GM23338 (cell line): Measurements from ENCODE around the gene KIR2DL1.
"Not testable (repeated sequence)": the region's sequence is repeated elsewhere in the genome, so short reads cannot be mapped to it uniquely, and the experiment has no call there.

ENCODE experiments used
- CREB1 ChIP-seq: fragments of 250-450 bp; sonication (Bioruptor Pico); IDR thresholded peaks from 2 replicates; pipeline ENCODE4 v1.5.0; 2020; ENCODE audit warnings: low read depth, mild to moderate bottlenecking, moderate library complexity
- CTCF ChIP-seq, 2 experiments: fragments of 200-600 bp in 1 of 2; sonication (generic) in 1 of 2; conservative IDR thresholded peaks; 2 replicates each; pipeline versions ENCODE4 v1.5.1 to v1.6.1; 2016 to 2017; ENCODE audit warnings: antibody characterized with exemption in 2 of 2, low read depth in 2 of 2, mild to moderate bottlenecking in 2 of 2, moderate library complexity in 1 of 2
- ETS1 ChIP-seq: IDR thresholded peaks from 2 replicates; pipeline ENCODE4 v1.6.1; 2016; ENCODE audit warnings: antibody characterized with exemption
- EZH2 ChIP-seq: fragments of 200-600 bp; sonication (generic); IDR thresholded peaks from one replicate; pipeline ENCODE4 v1.8.0; 2017; ENCODE audit warnings: antibody characterized with exemption, mild to moderate bottlenecking, low read depth; ENCODE audit not compliant: unreplicated experiment
- EZH2phosphoT487 ChIP-seq: fragments of 200-600 bp; sonication (generic); IDR thresholded peaks from one replicate; pipeline ENCODE4 v1.8.1; 2018; ENCODE audit warnings: antibody characterized with exemption; ENCODE audit not compliant: unreplicated experiment
- JUNB ChIP-seq: IDR thresholded peaks from one replicate; pipeline ENCODE4 v1.6.1; 2016; ENCODE audit warnings: antibody characterized with exemption; ENCODE audit not compliant: unreplicated experiment
- NANOG ChIP-seq: IDR thresholded peaks from 2 replicates; pipeline ENCODE4 v1.6.1; 2016; ENCODE audit warnings: antibody characterized with exemption, borderline replicate concordance
- POLR2AphosphoS5 ChIP-seq: IDR thresholded peaks from 2 replicates; pipeline ENCODE4 v1.6.1; 2016; ENCODE audit warnings: antibody characterized with exemption, low read depth
- STAT1 ChIP-seq: IDR thresholded peaks from one replicate; pipeline ENCODE4 v1.6.1; 2016; ENCODE audit warnings: antibody characterized with exemption; ENCODE audit not compliant: unreplicated experiment
- ZNF114 ChIP-seq: fragments of 250-450 bp; sonication (Bioruptor Pico); IDR thresholded peaks from 2 replicates; pipeline ENCODE4 v1.5.0; 2020; ENCODE audit warnings: mild to moderate bottlenecking, moderate library complexity
- ZNF331 ChIP-seq: fragments of 250-450 bp; sonication (Bioruptor Pico); IDR thresholded peaks from 2 replicates; pipeline ENCODE4 v1.5.0; 2020; ENCODE audit warnings: low read depth, mild to moderate bottlenecking, moderate library complexity
- TF ChIP-seq, protein P1 (sequence below): IDR thresholded peaks from one replicate; pipeline ENCODE4 v1.6.1; 2018; ENCODE audit warnings: antibody characterized with exemption; ENCODE audit not compliant: unreplicated experiment
- TF ChIP-seq, protein P2 (sequence below): fragments of 250-450 bp; sonication (Bioruptor Pico); IDR thresholded peaks from 2 replicates; pipeline ENCODE4 v1.5.0; 2020; ENCODE audit warnings: mild to moderate bottlenecking, moderate library complexity

GRCh38 chr19:54741950-54742349 is 27.6 kb upstream of the KIR2DL1 start:
- TF ChIP-seq CTCF (conservative IDR thresholded peaks at IDR 0.05; ENCODE audit: low read depth in 2 of 2); POLR2AphosphoS5; JUNB; EZH2; STAT1; NANOG; EZH2phosphoT487; ETS1; CREB1; ZNF331 (CRISPR knock-in tag); ZNF114 (CRISPR knock-in tag): not testable (repeated sequence)
- TF ChIP-seq, protein P1, sequence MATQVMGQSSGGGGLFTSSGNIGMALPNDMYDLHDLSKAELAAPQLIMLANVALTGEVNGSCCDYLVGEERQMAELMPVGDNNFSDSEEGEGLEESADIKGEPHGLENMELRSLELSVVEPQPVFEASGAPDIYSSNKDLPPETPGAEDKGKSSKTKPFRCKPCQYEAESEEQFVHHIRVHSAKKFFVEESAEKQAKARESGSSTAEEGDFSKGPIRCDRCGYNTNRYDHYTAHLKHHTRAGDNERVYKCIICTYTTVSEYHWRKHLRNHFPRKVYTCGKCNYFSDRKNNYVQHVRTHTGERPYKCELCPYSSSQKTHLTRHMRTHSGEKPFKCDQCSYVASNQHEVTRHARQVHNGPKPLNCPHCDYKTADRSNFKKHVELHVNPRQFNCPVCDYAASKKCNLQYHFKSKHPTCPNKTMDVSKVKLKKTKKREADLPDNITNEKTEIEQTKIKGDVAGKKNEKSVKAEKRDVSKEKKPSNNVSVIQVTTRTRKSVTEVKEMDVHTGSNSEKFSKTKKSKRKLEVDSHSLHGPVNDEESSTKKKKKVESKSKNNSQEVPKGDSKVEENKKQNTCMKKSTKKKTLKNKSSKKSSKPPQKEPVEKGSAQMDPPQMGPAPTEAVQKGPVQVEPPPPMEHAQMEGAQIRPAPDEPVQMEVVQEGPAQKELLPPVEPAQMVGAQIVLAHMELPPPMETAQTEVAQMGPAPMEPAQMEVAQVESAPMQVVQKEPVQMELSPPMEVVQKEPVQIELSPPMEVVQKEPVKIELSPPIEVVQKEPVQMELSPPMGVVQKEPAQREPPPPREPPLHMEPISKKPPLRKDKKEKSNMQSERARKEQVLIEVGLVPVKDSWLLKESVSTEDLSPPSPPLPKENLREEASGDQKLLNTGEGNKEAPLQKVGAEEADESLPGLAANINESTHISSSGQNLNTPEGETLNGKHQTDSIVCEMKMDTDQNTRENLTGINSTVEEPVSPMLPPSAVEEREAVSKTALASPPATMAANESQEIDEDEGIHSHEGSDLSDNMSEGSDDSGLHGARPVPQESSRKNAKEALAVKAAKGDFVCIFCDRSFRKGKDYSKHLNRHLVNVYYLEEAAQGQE = not testable (repeated sequence)
- TF ChIP-seq, protein P2, sequence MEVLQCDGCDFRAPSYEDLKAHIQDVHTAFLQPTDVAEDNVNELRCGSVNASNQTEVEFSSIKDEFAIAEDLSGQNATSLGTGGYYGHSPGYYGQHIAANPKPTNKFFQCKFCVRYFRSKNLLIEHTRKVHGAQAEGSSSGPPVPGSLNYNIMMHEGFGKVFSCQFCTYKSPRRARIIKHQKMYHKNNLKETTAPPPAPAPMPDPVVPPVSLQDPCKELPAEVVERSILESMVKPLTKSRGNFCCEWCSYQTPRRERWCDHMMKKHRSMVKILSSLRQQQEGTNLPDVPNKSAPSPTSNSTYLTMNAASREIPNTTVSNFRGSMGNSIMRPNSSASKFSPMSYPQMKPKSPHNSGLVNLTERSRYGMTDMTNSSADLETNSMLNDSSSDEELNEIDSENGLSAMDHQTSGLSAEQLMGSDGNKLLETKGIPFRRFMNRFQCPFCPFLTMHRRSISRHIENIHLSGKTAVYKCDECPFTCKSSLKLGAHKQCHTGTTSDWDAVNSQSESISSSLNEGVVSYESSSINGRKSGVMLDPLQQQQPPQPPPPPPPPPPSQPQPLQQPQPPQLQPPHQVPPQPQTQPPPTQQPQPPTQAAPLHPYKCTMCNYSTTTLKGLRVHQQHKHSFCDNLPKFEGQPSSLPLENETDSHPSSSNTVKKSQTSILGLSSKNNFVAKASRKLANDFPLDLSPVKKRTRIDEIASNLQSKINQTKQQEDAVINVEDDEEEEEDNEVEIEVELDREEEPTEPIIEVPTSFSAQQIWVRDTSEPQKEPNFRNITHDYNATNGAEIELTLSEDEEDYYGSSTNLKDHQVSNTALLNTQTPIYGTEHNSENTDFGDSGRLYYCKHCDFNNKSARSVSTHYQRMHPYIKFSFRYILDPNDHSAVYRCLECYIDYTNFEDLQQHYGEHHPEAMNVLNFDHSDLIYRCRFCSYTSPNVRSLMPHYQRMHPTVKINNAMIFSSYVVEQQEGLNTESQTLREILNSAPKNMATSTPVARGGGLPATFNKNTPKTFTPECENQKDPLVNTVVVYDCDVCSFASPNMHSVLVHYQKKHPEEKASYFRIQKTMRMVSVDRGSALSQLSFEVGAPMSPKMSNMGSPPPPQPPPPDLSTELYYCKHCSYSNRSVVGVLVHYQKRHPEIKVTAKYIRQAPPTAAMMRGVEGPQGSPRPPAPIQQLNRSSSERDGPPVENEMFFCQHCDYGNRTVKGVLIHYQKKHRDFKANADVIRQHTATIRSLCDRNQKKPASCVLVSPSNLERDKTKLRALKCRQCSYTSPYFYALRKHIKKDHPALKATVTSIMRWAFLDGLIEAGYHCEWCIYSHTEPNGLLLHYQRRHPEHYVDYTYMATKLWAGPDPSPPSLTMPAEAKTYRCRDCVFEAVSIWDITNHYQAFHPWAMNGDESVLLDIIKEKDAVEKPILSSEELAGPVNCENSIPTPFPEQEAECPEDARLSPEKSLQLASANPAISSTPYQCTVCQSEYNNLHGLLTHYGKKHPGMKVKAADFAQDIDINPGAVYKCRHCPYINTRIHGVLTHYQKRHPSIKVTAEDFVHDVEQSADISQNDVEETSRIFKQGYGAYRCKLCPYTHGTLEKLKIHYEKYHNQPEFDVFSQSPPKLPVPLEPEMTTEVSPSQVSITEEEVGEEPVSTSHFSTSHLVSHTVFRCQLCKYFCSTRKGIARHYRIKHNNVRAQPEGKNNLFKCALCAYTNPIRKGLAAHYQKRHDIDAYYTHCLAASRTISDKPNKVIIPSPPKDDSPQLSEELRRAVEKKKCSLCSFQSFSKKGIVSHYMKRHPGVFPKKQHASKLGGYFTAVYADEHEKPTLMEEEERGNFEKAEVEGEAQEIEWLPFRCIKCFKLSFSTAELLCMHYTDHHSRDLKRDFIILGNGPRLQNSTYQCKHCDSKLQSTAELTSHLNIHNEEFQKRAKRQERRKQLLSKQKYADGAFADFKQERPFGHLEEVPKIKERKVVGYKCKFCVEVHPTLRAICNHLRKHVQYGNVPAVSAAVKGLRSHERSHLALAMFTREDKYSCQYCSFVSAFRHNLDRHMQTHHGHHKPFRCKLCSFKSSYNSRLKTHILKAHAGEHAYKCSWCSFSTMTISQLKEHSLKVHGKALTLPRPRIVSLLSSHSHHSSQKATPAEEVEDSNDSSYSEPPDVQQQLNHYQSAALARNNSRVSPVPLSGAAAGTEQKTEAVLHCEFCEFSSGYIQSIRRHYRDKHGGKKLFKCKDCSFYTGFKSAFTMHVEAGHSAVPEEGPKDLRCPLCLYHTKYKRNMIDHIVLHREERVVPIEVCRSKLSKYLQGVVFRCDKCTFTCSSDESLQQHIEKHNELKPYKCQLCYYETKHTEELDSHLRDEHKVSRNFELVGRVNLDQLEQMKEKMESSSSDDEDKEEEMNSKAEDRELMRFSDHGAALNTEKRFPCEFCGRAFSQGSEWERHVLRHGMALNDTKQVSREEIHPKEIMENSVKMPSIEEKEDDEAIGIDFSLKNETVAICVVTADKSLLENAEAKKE (CRISPR knock-in tag) = not testable (repeated sequence)
